Measurements from ENCODE around the gene KRTAP6-1. TPM values are rescaled to one million over a fixed set of nuclear protein-coding genes. Genes with fewer than 3 reads are reported as not detected.

The KRTAP6-1 gene
- total RNA-seq, 1 donor from 2014 or later: not detected

- DNase-seq (ENCODE audit: missing footprints): no peak
- no peak for ATAC-seq
- intact Hi-C loops (cut with DNase I): no loop called here
Observed at GRCh38 chr21:30582870-30583269, 30.9 kb downstream of the KRTAP6-1 start.

- intact Hi-C loops (cut with DNase I): no loop called here
- DNase-seq (ENCODE audit: missing footprints) (no peak), ATAC-seq (no peak)
Observed at GRCh38 chr21:30580132-30580531, 33.6 kb downstream of the KRTAP6-1 start.

- ATAC-seq (no peak), DNase-seq (ENCODE audit: missing footprints) (no peak)
- intact Hi-C loops (cut with DNase I): no loop called here
Observed at GRCh38 chr21:30579346-30579745, 34.4 kb downstream of the KRTAP6-1 start.

- ATAC-seq (no peak), DNase-seq (ENCODE audit: missing footprints) (no peak)
- intact Hi-C loops (cut with DNase I): no loop called here
Observed at GRCh38 chr21:30577766-30578165, 36.0 kb downstream of the KRTAP6-1 start.

GRCh38 chr21:30567617-30568016 is 46.1 kb downstream of the KRTAP6-1 start:
- DNase-seq (ENCODE audit: missing footprints) (no peak), ATAC-seq (no peak)
- intact Hi-C loops (cut with DNase I): loop anchor here (5.0 kb wide), 1 partner anchor 85 kb away; the partner anchor contains the start of gene KRTAP19-1

- ATAC-seq (no peak), DNase-seq (ENCODE audit: missing footprints) (no peak)
- intact Hi-C loops (cut with DNase I): no loop called here
Observed at GRCh38 chr21:30563630-30564029, 50.1 kb downstream of the KRTAP6-1 start.

Other genes starting within 250 kb of the KRTAP6-1 start
- gene KRTAP13-2, start 241.7 kb downstream of the KRTAP6-1 start, total RNA-seq: not detected
- not detected for gene KRTAP13-1, start 217.9 kb downstream of the KRTAP6-1 start, total RNA-seq
- not detected for gene KRTAP13-3, start 188.0 kb downstream of the KRTAP6-1 start, total RNA-seq
- not detected for gene KRTAP13-4, start 183.7 kb downstream of the KRTAP6-1 start, total RNA-seq
- gene KRTAP15-1, start 173.7 kb downstream of the KRTAP6-1 start, total RNA-seq: not detected
- gene KRTAP19-1, start 133.6 kb downstream of the KRTAP6-1 start, total RNA-seq: not detected
- gene KRTAP19-2, start 126.5 kb downstream of the KRTAP6-1 start, total RNA-seq: not detected
- gene KRTAP19-3, start 121.9 kb downstream of the KRTAP6-1 start, total RNA-seq: not detected
- not detected for gene KRTAP19-4, start 116.8 kb downstream of the KRTAP6-1 start, total RNA-seq
- not detected for gene KRTAP19-5, start 111.8 kb downstream of the KRTAP6-1 start, total RNA-seq
- gene KRTAP19-6, start 72.1 kb downstream of the KRTAP6-1 start, total RNA-seq: not detected
- not detected for gene KRTAP19-7, start 52.6 kb downstream of the KRTAP6-1 start, total RNA-seq
- gene KRTAP22-2, start 23.5 kb downstream of the KRTAP6-1 start, total RNA-seq: not detected
- gene KRTAP6-3, start 21.5 kb downstream of the KRTAP6-1 start, total RNA-seq: not detected
- gene KRTAP6-2, start 15.0 kb downstream of the KRTAP6-1 start, total RNA-seq: not detected
- gene KRTAP22-1, start 12.8 kb downstream of the KRTAP6-1 start, total RNA-seq: not detected
- not detected for gene KRTAP20-1, start 2.5 kb upstream of the KRTAP6-1 start, total RNA-seq
- gene KRTAP20-4, start 6.7 kb upstream of the KRTAP6-1 start, total RNA-seq: not detected
- not detected for gene KRTAP20-2, start 21.3 kb upstream of the KRTAP6-1 start, total RNA-seq
- not detected for gene KRTAP20-3, start 28.9 kb upstream of the KRTAP6-1 start, total RNA-seq
- not detected for gene KRTAP21-3, start 104.8 kb upstream of the KRTAP6-1 start, total RNA-seq
- gene KRTAP21-2, start 133.3 kb upstream of the KRTAP6-1 start, total RNA-seq: not detected
- not detected for gene KRTAP21-1, start 141.5 kb upstream of the KRTAP6-1 start, total RNA-seq
- gene KRTAP8-1, start 199.3 kb upstream of the KRTAP6-1 start, total RNA-seq: not detected
- not detected for gene KRTAP7-1, start 215.8 kb upstream of the KRTAP6-1 start, total RNA-seq

All from Right ventricle myocardium inferior (tissue), 1 donor.